Measurements from ENCODE around the gene FOLR1.

DNA sequence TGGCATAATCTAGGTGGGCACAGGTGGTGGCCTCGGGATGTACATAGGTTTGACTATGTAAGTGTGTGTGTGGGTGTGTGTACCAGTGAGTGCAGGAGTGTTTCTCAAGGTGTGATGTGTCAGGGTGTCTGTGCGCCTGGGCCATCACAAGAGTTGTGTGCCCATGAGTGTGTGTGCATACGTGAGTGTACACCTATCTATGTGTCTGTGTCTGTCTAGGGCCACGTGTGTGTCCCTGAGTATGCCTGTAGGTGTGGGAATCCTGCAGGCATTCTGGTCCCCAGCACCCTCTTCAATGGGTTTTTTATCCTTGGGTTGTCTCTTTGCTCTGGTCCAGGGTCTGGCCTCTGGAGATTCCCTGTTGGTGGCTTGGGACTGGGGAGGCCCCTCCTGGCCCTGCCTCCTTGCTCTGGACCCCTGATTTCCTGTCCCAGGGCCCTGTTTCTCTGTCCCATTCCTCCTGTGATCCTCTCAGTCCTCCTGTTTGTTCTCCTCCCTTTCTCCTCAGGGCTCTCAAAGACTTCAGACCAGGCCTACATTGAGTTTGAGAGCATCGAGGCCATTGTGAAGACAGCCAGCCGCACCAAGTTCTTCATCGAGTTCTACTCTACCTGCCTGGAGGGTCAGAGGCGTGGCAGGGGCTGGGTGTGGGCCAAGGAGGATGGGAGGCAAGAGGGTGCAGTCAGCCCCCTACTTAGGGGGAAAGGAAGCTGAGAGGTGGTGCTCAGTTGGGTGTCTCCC is 42.0 kb downstream of the FOLR1 start:
- TF ChIP-seq CTCF (IDR thresholded peaks at IDR 0.05; ENCODE audit: poor library complexity, severe bottlenecking) (no peak), RAD21 (conservative IDR thresholded peaks at IDR 0.05) (no peak), EZH2 (IDR thresholded peaks at IDR 0.05; ENCODE audit: borderline replicate concordance, insufficient read depth, low read length, poor library complexity, severe bottlenecking) (no peak), POLR2AphosphoS5 (IDR thresholded peaks at IDR 0.05) (no peak), MXI1 (conservative IDR thresholded peaks at IDR 0.05; ENCODE audit: poor library complexity, severe bottlenecking) (no peak), EP300 (conservative IDR thresholded peaks at IDR 0.05; ENCODE audit: poor library complexity, severe bottlenecking) (no peak), TAF1 (IDR thresholded peaks at IDR 0.05; ENCODE audit: low read depth) (no peak), SMC3 (conservative IDR thresholded peaks at IDR 0.05; ENCODE audit: poor library complexity) (no peak)
- TF ChIP-seq, protein P1, sequence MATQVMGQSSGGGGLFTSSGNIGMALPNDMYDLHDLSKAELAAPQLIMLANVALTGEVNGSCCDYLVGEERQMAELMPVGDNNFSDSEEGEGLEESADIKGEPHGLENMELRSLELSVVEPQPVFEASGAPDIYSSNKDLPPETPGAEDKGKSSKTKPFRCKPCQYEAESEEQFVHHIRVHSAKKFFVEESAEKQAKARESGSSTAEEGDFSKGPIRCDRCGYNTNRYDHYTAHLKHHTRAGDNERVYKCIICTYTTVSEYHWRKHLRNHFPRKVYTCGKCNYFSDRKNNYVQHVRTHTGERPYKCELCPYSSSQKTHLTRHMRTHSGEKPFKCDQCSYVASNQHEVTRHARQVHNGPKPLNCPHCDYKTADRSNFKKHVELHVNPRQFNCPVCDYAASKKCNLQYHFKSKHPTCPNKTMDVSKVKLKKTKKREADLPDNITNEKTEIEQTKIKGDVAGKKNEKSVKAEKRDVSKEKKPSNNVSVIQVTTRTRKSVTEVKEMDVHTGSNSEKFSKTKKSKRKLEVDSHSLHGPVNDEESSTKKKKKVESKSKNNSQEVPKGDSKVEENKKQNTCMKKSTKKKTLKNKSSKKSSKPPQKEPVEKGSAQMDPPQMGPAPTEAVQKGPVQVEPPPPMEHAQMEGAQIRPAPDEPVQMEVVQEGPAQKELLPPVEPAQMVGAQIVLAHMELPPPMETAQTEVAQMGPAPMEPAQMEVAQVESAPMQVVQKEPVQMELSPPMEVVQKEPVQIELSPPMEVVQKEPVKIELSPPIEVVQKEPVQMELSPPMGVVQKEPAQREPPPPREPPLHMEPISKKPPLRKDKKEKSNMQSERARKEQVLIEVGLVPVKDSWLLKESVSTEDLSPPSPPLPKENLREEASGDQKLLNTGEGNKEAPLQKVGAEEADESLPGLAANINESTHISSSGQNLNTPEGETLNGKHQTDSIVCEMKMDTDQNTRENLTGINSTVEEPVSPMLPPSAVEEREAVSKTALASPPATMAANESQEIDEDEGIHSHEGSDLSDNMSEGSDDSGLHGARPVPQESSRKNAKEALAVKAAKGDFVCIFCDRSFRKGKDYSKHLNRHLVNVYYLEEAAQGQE (IDR thresholded peaks at IDR 0.05; ENCODE audit: borderline replicate concordance), result no peak
